Stimulated activated CD8-positive, alpha-beta memory T cell treated with anti-CD3 and anti-CD28 coated beads, Interleukin-7, amount 100 ng/mL, for 4 hours (primary cell): ENCODE measurements around the gene FRRS1L.
A peak's percentile ranks its signal among the peaks of the same experiment; 100 is the strongest.
"Not testable (repeated sequence)": the region's sequence is repeated elsewhere in the genome, so short reads cannot be mapped to it uniquely, and the experiment has no call there.

Experiments used
- DNase-seq, 2 donors: peaks; one replicate each; pipeline ENCODE4 v3.0.0-alpha.2; 2020; ENCODE audit warnings: low read depth in 2 of 2

FRRS1L gene

GRCh38 chr9:109132567-109133021, 34.5 kb downstream of the FRRS1L start:
- no peak for DNase-seq

GRCh38 chr9:109129470-109130197, 37.4 kb downstream of the FRRS1L start:
- DNase-seq, result no peak

GRCh38 chr9:109126671-109127070, 40.4 kb downstream of the FRRS1L start:
- DNase-seq, result not testable (repeated sequence)

- no peak for DNase-seq
These were observed 42.9 kb downstream of the FRRS1L start for GRCh38 chr9:109124121-109124520.

DNA sequence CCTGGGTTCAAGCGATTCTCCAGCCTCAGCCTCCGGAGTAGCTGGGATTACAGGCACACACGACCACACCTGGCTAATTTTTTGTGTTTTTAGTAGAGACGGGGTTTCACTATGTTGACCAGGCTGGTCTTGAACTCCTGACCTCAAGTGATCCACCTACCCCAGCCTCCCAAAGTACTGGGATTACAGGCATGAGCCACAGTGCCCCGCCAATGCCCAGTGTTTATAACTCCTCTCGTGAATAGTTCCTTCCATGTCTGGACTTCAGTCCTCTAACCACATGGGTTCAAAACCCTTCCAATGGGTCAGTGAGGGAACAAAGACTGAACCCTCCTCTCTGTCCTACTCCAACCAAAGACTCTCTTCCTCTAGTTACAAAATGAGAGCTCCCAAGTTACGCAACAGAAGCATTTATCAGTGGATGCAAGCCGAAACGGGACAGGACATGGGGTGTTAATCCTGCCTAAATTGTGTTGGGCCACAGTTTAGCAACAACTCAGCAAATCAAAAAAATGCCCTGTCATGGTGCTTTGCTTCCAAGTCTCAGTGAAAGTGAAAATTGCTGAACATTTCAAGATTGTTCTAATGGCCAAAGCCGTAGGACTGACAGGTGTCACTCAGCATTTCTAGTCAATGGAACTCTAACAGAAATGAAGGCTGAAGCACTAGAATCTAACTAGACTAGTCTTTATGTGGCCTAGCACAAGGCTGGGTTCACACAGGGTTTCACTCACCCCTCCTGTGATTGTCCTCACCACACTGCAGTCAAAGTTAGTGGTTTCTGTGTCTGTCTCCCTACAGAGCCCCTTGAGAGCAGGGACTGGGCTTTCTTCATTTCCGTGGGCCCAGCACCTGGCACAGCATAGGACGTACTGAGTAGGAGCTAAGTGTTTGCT, 44.1 kb downstream of the FRRS1L start:
- no peak for DNase-seq

- DNase-seq, result no peak
These were observed 45.7 kb downstream of the FRRS1L start for GRCh38 chr9:109121232-109121796.

- no peak for DNase-seq
These were observed 46.8 kb downstream of the FRRS1L start for GRCh38 chr9:109120204-109120789.

GRCh38 chr9:109119439-109120203, 47.4 kb downstream of the FRRS1L start, which contains the start of gene TMEM245:
Gene TMEM245, minus strand, starts transcription at chr9:109119947. Its CDS starts 34 bp downstream, at chr9:109119913.
- DNase-seq, result peak; percentile 93 to 94

DNA sequence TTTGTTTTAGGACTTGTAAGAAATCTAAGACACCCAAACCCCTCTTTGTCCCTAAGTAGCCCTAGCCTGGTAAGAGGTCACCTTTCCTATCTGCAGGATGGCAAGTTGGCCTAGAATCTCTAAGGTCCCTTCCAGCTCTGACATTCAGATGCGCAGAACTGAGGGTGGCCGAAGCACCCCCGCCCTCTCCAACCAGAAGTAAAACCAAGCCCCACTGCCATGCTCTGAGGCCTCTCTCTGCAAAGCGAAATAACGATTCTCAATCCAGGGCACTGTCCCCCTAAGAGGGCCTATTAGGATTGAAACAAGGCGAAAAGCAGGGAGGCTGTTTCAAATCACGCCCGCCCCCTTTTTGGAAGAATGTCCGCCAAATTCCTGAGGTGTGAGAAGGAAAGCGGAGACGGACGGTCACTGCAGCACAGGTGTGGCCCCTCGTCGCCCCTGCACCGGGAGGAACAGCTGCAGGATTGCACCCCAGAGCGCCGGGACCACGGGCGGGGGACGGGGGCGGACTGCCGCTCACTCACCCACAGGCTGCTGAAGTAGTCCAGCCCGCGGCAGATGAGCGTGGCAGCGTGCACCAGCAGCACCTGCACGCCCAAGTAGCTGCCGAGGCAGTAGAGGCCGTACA, 48.1 kb downstream of the FRRS1L start:
- DNase-seq, result no peak

GRCh38 chr9:109117856-109118807, 48.9 kb downstream of the FRRS1L start:
- DNase-seq, result peak; percentile 22 to 48

GRCh38 chr9:109115931-109116526, 51.0 kb downstream of the FRRS1L start:
- no peak for DNase-seq

DNA sequence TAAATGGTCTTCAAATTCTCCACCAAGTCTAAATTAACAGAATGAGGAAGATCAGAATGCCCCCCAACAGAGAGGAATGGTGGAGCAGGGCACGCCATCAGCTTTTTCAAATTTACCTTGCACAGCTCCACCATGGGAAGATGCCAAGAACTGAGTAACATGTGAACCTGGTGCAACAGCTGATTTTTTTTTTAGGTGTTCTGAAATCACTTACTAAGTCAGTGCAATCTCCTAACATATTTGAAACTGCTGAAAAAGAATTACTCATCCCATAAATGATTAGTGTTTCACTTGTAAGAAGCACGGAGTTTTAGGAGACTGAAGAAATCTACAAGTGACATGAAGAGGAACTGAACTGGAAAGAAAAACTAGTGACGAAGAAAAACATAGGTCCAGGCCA, 52.4 kb downstream of the FRRS1L start:
- no peak for DNase-seq

DNA sequence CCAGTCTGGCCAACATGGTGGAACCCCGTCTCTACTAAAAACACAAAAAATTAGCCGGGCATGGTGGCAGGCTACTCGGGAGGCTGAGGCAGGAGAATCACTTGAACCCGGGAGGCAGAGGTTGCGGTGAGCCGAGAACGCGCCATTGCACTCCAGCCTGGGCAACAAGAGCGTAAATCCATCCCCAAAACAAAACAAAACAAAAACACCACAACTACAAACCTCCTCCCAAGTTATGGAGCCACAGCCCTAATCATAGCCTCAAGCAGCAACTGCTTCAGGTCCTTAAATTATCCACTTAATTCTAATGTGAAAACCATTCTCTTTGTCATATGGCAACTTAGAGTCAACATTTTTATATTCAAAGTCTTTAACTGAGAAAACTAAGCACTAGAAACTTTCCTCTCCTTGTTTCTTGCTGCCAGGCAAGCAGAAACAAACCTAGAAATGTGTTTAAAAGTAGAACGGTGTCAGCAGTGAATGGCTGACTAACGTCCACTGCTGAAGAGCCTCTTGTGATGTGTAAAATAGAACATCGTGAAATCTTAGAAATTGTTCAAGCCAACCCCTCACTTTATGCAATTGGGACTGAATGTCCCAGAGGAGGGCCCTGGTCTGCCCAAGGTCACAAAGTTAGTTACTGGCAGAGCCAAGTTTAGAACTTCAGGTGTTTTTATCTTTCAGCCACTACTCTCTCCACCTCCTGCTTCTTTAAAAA, 53.0 kb downstream of the FRRS1L start:
- no peak for DNase-seq

- no peak for DNase-seq
These were observed 53.8 kb downstream of the FRRS1L start for GRCh38 chr9:109113254-109113653.

DNA sequence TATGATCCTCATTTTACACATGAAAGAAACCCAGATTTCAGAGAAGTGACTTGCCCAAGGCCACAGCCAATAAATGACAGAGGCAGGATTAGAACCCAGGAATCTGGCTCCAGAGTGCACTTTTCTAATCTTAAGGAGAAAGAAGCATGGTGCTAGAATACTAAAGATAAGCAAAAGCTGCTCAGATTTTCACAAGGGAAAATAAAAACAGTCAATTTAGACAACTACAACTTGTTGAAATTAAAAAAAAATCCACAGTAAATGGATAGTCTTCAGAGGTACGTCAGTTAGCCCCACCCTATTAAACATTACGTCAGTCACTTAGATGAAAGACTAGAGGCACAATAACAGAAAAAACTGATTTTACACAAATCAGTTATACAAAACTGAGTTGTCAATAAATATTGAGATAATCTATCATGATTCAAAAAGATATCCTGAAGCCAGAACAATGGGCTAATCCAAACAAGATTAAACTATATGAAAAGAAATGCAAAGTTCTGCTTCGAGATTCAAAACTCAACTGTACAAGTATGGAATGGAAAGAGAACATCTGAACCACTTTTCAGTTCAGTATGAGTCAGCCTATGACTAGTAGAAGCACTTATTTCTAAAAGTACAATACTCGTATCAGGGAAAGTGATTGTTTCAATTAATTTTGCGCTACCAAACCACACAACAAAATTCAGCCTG, 56.6 kb downstream of the FRRS1L start:
- DNase-seq, result no peak

DNA sequence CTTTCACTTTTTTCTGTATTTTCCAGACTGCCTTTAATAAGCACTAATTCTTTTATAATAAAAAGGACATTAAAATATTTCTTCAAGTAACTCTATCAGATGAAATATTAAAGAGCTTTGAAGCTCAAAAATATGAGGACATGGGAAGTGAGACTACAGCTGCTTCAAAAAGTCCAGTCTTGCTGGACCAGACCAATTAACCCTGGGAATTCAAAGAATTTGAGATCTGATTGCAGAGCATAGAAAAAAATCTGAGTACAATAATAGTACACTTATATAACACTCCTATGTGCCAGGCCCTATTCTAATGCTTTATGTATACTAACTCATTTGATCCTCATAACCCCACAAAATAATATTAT, 57.1 kb downstream of the FRRS1L start:
- DNase-seq, result no peak

DNA sequence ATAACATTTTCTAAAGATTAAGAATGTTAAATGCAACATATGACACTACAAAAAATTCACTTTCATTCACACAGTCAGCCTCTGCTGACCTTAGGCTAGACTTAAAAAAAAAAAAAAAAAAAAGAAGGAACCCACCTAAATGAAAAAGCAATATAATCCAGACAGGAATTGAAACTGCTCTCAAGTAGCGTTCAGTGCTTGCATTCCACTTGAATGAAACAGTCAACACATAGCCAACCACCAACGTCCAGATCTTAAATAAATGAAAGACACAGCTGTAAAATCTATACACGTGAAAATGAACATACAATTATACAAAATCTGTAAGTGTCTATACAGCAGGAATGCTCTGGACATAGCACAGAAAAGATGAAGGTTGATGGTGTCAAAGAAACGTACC, 58.7 kb downstream of the FRRS1L start:
- DNase-seq, result no peak
